CD14-positive monocyte (primary cell): ENCODE measurements around the gene RIPOR3. TPM values are rescaled to one million over a fixed set of nuclear protein-coding genes. Genes with fewer than 3 reads are reported as not detected.
A peak's percentile ranks its signal among the peaks of the same experiment; 100 is the strongest.

Experiments used
- DNase-seq, 3 donors: peaks; one replicate each; pipeline ENCODE4 v3.0.0-alpha.2; 2011 to 2022
- H2AFZ ChIP-seq: 2 replicates; pipeline ENCODE4 v1.6.0; 2012; ENCODE audit warnings: mild to moderate bottlenecking, low read depth, low read length, inconsistent platforms; ENCODE audit not compliant: insufficient read depth, poor library complexity, severe bottlenecking
- H3K27ac ChIP-seq, 2 donors: 1 replicate in 1 of 2; 2 replicates in 1 of 2; pipeline ENCODE4 v1.5.1; 2012 to 2013; ENCODE audit warnings: low read length in 2 of 2, control low read depth in 1 of 2, inconsistent platforms in 1 of 2, low read depth in 1 of 2, mild to moderate bottlenecking in 1 of 2
- H3K27me3 ChIP-seq, 2 donors: one replicate each; pipeline versions ENCODE4 v1.6.0 to v1.6.1; 2011 to 2013; ENCODE audit warnings: low read length in 2 of 2; ENCODE audit not compliant: control insufficient read depth in 2 of 2, insufficient read depth in 2 of 2
- H3K36me3 ChIP-seq, 2 donors: replicated peaks in 1 of 2; 1 replicate in 1 of 2; 2 replicates in 1 of 2; pipeline versions ENCODE4 v1.5.1 to v1.6.1; 2012 to 2013; ENCODE audit warnings: low read length in 2 of 2, control low read depth in 1 of 2, inconsistent platforms in 1 of 2, mild to moderate bottlenecking in 1 of 2; ENCODE audit not compliant: insufficient read depth in 2 of 2, control insufficient read depth in 1 of 2
- H3K4me1 ChIP-seq, 2 donors: 1 replicate in 1 of 2; 2 replicates in 1 of 2; pipeline versions ENCODE4 v1.5.1 to v1.6.1; 2012 to 2013; ENCODE audit warnings: low read length in 2 of 2, control low read depth in 1 of 2, inconsistent platforms in 1 of 2, mild to moderate bottlenecking in 1 of 2, moderate library complexity in 1 of 2; ENCODE audit not compliant: insufficient read depth in 2 of 2, control insufficient read depth in 1 of 2
- H3K4me2 ChIP-seq: replicated peaks from 2 replicates; pipeline ENCODE3; 2012; ENCODE audit warnings: low read length, moderate library complexity, mild to moderate bottlenecking; ENCODE audit not compliant: poor library complexity, severe bottlenecking; ENCODE audit errors: extremely low read depth
- H3K4me3 ChIP-seq, 3 experiments: fragments of 200-600 bp in 1 of 3; sonication (generic) in 1 of 3; replicated peaks in 1 of 3; 1 replicate in 2 of 3; 2 replicates in 1 of 3; pipeline ENCODE4 v1.5.1; 2011 to 2013; ENCODE audit warnings: low read length in 3 of 3, mild to moderate bottlenecking in 3 of 3, control low read depth in 2 of 3, low read depth in 2 of 3, inconsistent platforms in 1 of 3, moderate library complexity in 1 of 3
- H3K79me2 ChIP-seq: 2 replicates; pipeline ENCODE4 v1.6.0; 2012; ENCODE audit warnings: mild to moderate bottlenecking, control low read depth, inconsistent platforms, low read length, moderate library complexity; ENCODE audit not compliant: insufficient read depth
- H3K9ac ChIP-seq: 2 replicates; pipeline ENCODE4 v1.6.0; 2017; ENCODE audit warnings: low read length, mild to moderate bottlenecking; ENCODE audit not compliant: insufficient read depth, poor library complexity, severe bottlenecking
- H3K9me3 ChIP-seq, 2 donors: replicated peaks in 1 of 2; 1 replicate in 1 of 2; 2 replicates in 1 of 2; pipeline versions ENCODE4 v1.5.1 to v1.6.1; 2012 to 2013; ENCODE audit warnings: low read length in 2 of 2, control low read depth in 1 of 2; ENCODE audit not compliant: control insufficient read depth in 1 of 2, insufficient read depth in 1 of 2
- H4K20me1 ChIP-seq: 2 replicates; pipeline ENCODE4 v1.6.0; 2012; ENCODE audit warnings: mild to moderate bottlenecking, low read length, control low read depth, moderate library complexity; ENCODE audit not compliant: insufficient read depth
- H3K27ac Mint-ChIP-seq, 7 donors: one replicate each; pipeline ENCODE4 v1.8.0; 2020; ENCODE audit warnings: mild to moderate bottlenecking in 7 of 7, mixed read lengths in 7 of 7, moderate library complexity in 6 of 7, inconsistent platforms in 2 of 7
- H3K27me3 Mint-ChIP-seq, 3 donors: one replicate each; pipeline ENCODE4 v1.8.0; 2021 to 2022; ENCODE audit warnings: low read depth in 3 of 3, mild to moderate bottlenecking in 3 of 3, mixed read lengths in 3 of 3, moderate library complexity in 3 of 3, inconsistent platforms in 1 of 3
- H3K36me3 Mint-ChIP-seq, 2 donors: one replicate each; pipeline ENCODE4 v1.8.0; 2020; ENCODE audit warnings: mixed read lengths in 2 of 2, inconsistent platforms in 1 of 2, mild to moderate bottlenecking in 1 of 2
- H3K4me1 Mint-ChIP-seq: one replicate; pipeline ENCODE4 v1.8.0; 2020; ENCODE audit warnings: mild to moderate bottlenecking, mixed read lengths
- H3K4me3 Mint-ChIP-seq, 2 donors: one replicate each; pipeline ENCODE4 v1.8.0; 2020; ENCODE audit warnings: mild to moderate bottlenecking in 2 of 2, mixed read lengths in 2 of 2, moderate library complexity in 1 of 2
- H3K9me3 Mint-ChIP-seq, 7 donors: one replicate each; pipeline ENCODE4 v1.8.0; 2020 to 2022; ENCODE audit warnings: mixed read lengths in 7 of 7, mild to moderate bottlenecking in 6 of 7, moderate library complexity in 6 of 7, inconsistent platforms in 2 of 7
- WGBS: methylation state at CpG from one replicate; pipeline ENCODE4 v1.1.5; 2013; ENCODE audit warnings: missing lambda C conversion rate; ENCODE audit not compliant: insufficient coverage; 5-methylcytosine and 5-hydroxymethylcytosine counted together
- intact Hi-C, 2 donors: fragments of 100-400 bp; cut with micrococcal nuclease; formaldehyde crosslinking; loops; one replicate each; pipeline versions ENCODE4 v1.15.0 to v1.15.1; 2023
- polyA plus RNA-seq, 3 donors: library from polyadenylated mRNA; depleted of rRNA in 1 of 3; unstranded in 2 of 3; stranded (reverse) in 1 of 3; fragments of 300-500 nt in 2 of 3; fragments of >200 nt in 1 of 3; fragmentation: Illumina TruSeq in 2 of 3; gene quantifications; 1 replicate in 2 of 3; 2 replicates in 1 of 3; pipeline ENCODE4 v1.2.3, GENCODE V29; 2012 to 2021
- TF ChIP-seq, protein P1 (sequence below): fragments of 200-600 bp; IDR thresholded peaks from one replicate; pipeline ENCODE4 v1.8.0; 2022; ENCODE audit warnings: antibody characterized with exemption, mild to moderate bottlenecking

The RIPOR3 gene
- polyA plus RNA-seq, 3 donors: not detected

DNA sequence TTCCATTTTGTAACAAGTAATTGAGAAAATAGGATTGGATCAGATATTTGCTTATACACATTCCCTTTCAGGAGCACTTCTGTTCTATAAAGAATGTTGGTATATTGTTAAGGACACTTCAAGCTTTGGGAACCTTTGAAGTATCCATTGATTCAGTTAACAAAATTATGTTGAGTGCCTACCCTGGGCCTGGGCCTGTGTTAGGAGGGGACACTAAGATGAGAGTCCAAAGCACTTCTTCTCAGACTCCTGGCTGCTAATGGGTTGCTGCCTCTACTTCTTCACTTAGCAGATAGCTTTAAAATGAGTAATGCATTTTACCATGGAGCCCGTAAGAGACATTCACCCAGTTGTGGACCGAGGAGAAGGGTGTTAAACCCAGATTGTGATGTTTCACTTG is 140.8 kb downstream of the RIPOR3 start:
- Mint-ChIP-seq H3K4me3 (no peak overlapping the region), H3K36me3 (peaks cover 14 to 25% of the 10 kb centered on the region in 2 donors), H3K4me1 (peaks cover 28% of the 10 kb centered on the region), H3K27ac (no peak overlapping the region), H3K9me3 (peaks cover 0 to 1% (median 0%) of the 10 kb centered on the region in 7 donors), H3K27me3 (no peaks in the 10 kb centered on the region)
- no CpG with 5 or more reads among the region's 2 CpGs for WGBS
- peak overlapping the region in 1 of 2 donors; percentile 0 for H3K27ac ChIP-seq
- no peaks in the 10 kb centered on the region for H3K27me3 ChIP-seq
- H3K36me3 ChIP-seq: peaks cover 5 to 32% of the 10 kb centered on the region in 2 donors
- TF ChIP-seq, protein P1, sequence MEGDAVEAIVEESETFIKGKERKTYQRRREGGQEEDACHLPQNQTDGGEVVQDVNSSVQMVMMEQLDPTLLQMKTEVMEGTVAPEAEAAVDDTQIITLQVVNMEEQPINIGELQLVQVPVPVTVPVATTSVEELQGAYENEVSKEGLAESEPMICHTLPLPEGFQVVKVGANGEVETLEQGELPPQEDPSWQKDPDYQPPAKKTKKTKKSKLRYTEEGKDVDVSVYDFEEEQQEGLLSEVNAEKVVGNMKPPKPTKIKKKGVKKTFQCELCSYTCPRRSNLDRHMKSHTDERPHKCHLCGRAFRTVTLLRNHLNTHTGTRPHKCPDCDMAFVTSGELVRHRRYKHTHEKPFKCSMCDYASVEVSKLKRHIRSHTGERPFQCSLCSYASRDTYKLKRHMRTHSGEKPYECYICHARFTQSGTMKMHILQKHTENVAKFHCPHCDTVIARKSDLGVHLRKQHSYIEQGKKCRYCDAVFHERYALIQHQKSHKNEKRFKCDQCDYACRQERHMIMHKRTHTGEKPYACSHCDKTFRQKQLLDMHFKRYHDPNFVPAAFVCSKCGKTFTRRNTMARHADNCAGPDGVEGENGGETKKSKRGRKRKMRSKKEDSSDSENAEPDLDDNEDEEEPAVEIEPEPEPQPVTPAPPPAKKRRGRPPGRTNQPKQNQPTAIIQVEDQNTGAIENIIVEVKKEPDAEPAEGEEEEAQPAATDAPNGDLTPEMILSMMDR: no peak
- H3K79me2 ChIP-seq: peaks cover 87% of the 10 kb centered on the region
- H4K20me1 ChIP-seq: peaks cover 88% of the 10 kb centered on the region
- DNase-seq: no peak
- H3K4me3 ChIP-seq: no peak overlapping the region
- intact Hi-C loops: no loop called here
- H3K9me3 ChIP-seq: no peaks in the 10 kb centered on the region
- H3K4me2 ChIP-seq: no peak overlapping the region
- peaks cover 24 to 30% of the 10 kb centered on the region in 2 donors for H3K4me1 ChIP-seq
- H3K9ac ChIP-seq: no peak overlapping the region
- H2AFZ ChIP-seq: no peak overlapping the region

DNA sequence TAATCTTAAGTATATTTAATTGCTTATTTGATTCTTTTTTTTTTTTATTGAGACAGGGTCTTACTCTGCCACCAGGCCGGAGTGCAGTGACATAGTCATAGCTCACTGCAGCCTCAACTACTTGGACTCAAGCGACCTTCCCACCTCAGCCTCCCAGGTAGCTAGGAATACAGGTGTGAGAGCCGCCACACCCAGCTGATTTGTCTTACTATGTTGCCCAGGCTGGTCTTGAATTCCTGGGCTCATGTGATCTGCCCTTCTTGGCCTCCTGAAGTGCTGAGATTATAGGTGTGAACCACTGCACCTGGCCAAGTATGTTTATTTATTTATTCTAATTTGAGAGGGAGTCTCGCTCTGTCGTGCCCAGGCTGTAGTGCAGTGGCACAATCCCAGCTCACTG is 142.9 kb downstream of the RIPOR3 start:
- no peak overlapping the region for H3K27ac ChIP-seq
- Mint-ChIP-seq H3K4me1 (peaks cover 40% of the 10 kb centered on the region), H3K36me3 (peaks cover 13 to 26% of the 10 kb centered on the region in 2 donors), H3K4me3 (no peak overlapping the region), H3K27ac (peak overlapping the region in 3 of 7 donors; percentile 12 to 32 (median 21)), H3K9me3 (peaks cover 0 to 2% (median 0%) of the 10 kb centered on the region in 7 donors), H3K27me3 (no peaks in the 10 kb centered on the region)
- intact Hi-C loops: loop anchor here in 1 of 2 donors (5.0 kb wide), 1 partner anchor 36 kb away; the partner anchor contains the start of gene PTPN1
- no peak overlapping the region for H2AFZ ChIP-seq
- peaks cover 93% of the 10 kb centered on the region for H3K79me2 ChIP-seq
- DNase-seq: no peak
- H3K4me2 ChIP-seq: no peak overlapping the region
- no peaks in the 10 kb centered on the region for H3K27me3 ChIP-seq
- H4K20me1 ChIP-seq: peaks cover 93% of the 10 kb centered on the region
- H3K9me3 ChIP-seq: no peaks in the 10 kb centered on the region
- H3K9ac ChIP-seq: no peak overlapping the region
- TF ChIP-seq, protein P1: no peak
- 100% methylated on average over 2 of the region's 5 CpGs for WGBS
- H3K4me1 ChIP-seq: peaks cover 33 to 43% of the 10 kb centered on the region in 2 donors
- peaks cover 5 to 32% of the 10 kb centered on the region in 2 donors for H3K36me3 ChIP-seq
- no peak overlapping the region for H3K4me3 ChIP-seq
